GM18870 (cell line): ENCODE results near the gene ACOX1.

Experiments used
- ATAC-seq: cut with Tn5 transposase; IDR thresholded peaks from one replicate; pipeline ENCODE4 v1.9.1; 2021; ENCODE audit warnings: moderate library complexity; ENCODE audit not compliant: unreplicated experiment

ACOX1 gene

DNA sequence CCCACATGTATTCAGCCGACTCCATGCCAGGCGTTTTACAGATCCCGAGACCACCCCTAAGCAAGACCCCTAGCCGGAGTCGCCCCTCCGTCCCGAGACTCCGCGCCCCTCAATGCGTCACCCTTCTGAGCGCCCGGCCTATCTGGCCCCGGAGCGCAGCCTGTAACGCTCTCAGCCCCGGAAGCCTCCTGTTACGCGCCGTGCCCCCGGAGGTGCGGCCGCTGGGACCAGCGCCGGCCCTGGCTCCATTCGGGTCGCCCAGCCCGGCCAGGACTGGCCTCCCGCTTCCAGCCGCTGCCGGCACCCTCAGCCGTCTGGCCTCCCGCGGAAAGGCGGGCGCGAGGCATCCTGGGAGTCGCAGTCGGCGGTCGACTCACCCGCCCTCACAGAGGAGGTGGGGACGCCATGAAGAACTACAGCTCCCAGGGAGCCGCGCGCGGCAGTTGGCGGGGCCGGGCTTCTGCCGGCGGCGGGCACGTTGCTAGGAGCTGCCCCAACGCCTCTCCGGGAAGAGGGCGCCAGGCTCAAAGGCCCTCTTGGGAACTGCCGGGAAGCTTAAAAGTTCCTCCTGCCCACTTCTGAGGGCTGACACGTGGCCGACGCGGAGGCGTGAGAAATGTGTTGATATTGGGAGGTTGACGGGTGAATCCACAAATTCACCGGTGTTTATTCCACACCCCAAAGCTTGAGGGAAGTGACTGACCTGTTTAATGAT lies 38.1 kb downstream of the ACOX1 start, which contains the start of gene FBF1:
Gene FBF1 (minus strand): TSS at position 316 of the 715 bp plus-strand sequence. CDS start 2,893 bp downstream, outside the sequence.
- no peak for ATAC-seq

DNA sequence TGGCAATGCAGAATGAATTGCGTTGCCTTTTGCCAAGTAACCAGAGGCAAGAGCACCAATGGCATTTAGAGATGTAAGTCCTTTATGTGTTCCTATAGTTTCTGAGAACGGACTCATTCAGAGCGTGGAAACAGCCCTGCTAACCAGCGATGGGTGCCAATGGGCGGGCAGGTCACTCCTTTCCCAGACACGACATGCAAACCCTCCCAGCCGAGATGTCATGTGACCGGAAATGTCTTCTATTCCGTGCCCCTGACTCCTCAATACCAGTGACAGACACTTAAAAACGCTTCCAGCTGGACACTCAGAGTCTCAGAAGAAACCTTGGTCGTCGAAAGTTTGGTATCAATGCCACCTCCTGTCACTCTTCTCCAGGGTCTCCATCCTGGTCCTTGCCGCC lies 41.3 kb downstream of the ACOX1 start:
- no peak for ATAC-seq

DNA sequence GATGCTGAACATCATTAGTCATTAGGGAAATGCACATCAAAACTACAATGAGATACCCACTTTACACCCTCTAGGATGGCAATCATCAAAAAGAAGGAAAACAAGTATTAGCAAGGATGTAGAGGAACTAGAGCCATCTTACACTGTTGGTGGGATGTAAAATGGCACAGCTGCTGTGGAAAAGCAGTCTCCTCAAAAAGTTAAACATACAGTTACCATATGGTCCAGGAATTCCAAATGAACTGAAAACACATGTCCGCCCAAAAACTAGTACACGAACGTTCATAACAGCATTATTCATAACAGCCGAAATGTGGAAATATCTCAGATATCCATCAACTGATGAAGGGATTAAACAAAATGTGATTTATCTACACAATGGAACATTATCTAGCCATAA lies 45.2 kb downstream of the ACOX1 start:
- ATAC-seq = no peak

DNA sequence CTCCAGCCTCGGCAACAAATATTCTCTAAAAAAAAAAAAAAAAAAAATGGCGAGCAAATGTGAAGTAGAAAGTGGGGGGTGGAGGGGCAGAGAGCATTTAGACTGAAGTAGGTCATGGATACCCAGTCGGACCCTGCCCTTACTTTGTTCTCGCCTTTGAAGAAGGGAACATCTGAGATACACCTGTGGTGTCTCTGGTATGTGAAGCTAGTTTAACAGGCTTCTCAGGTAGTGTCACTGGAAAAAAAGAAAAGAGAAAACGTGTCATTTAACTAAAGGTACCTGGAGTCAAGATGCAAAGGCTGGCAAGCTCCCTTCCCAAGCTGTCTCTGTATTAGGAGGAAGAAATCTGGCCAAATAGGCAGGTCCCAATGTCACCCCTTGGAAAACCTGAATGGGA lies 46.1 kb downstream of the ACOX1 start:
- no peak for ATAC-seq

DNA sequence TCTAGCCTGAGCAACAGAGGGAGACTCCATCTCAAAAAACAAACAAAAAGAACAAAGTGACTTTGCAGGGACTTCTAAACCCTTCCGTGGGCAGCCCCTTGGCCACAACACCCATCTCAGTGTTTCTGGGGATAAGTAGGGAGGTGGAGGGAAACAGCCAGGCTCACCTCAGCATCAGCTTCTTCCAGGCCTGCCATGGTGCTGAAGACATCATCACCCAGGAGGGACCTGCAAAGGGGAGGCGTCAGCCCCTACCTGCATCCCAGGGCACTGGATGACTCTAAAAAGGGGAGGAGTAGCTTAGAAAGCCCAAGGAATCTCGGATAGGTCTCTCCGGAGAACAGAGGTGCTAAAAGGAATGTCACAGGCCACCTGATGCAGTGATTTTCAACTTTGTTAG lies 47.9 kb downstream of the ACOX1 start:
- ATAC-seq = no peak

DNA sequence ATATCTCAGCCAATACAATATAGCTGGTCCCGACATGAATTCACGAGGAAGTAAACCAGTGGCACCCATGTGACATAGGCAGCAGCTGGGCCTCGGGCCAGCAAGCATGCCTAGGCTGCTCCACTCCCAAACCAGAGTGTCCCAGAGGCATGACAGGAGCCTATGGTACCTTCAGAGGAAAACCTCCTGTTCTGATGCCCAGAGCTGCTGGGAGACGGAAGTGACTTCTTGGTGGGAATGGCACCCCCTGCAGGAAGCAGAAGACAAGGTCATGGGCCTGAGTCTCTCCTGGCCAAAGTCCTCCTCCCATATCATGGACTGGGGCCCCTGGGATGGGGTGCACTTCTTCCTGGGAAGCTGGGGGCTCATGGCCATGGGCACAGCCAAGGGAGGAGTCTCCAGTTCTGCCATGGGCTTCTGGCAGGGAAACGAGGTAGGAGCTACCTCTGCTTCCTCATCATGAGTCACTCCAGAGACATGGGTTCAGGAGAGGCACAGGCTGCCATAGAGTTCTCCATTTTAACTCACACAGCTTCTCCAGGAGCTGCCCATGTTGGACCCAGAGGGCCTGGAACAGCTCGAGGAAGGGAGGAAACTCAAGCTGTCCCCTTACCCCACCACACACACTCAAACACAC lies 51.6 kb downstream of the ACOX1 start:
- ATAC-seq = no peak

DNA sequence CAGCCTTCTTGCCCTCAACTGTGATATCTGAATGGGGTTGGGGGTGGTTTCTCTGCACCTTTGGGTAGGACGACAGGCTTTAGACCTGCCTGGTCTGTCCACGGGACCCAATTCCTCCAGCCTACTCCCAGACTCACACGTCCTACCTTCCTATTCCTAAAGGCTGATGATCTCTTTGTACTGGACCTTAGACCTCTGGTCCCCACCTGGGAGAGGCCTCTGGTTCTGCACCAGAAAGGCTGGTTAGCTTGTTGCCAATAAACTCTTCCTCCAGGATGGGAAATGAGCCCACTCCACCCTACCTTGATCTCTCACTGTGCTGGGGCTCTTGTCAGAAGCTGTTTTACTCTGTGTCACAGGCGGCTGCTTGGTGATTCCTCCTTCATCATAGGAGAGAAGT lies 52.5 kb downstream of the ACOX1 start:
- ATAC-seq = no peak

DNA sequence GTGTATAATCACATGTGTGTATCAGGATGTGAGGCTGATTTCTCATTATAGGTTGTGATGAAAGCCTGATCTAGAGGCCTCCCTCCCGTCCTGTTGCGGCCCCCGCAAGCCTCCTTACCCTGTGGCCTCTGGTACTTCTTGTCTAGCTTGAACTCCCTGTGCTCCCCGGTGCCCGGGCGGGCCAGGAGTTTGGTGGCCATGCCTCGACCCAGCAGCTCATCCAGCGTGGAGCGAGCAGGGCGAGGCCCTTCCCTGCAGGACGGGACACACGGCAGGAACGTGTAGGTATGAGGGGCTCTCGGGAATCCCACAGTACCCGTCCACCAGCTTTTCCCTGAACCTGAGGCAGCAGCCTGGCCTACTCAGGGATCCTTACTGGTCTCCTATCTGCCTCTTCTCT lies 53.1 kb downstream of the ACOX1 start:
- ATAC-seq = no peak

DNA sequence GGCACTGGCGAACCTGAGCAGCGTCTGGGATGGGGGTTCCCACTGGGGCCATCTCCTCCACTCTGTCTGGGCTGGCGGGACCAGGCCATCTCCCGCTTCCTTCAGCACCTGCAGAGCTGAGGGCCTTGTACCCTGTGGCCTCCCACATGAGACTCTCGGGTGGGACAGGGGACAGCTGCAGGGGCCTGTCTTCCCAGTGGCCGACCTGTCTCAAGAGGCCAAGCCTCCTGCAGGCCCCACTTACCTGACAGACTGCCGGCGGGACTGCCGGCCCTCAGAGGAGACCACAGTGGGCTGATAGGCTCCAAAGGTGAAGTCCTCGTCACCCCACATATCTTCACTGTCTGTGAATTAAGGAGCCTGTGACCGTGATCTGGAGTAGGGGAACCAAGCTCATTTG lies 53.9 kb downstream of the ACOX1 start:
- ATAC-seq = no peak

DNA sequence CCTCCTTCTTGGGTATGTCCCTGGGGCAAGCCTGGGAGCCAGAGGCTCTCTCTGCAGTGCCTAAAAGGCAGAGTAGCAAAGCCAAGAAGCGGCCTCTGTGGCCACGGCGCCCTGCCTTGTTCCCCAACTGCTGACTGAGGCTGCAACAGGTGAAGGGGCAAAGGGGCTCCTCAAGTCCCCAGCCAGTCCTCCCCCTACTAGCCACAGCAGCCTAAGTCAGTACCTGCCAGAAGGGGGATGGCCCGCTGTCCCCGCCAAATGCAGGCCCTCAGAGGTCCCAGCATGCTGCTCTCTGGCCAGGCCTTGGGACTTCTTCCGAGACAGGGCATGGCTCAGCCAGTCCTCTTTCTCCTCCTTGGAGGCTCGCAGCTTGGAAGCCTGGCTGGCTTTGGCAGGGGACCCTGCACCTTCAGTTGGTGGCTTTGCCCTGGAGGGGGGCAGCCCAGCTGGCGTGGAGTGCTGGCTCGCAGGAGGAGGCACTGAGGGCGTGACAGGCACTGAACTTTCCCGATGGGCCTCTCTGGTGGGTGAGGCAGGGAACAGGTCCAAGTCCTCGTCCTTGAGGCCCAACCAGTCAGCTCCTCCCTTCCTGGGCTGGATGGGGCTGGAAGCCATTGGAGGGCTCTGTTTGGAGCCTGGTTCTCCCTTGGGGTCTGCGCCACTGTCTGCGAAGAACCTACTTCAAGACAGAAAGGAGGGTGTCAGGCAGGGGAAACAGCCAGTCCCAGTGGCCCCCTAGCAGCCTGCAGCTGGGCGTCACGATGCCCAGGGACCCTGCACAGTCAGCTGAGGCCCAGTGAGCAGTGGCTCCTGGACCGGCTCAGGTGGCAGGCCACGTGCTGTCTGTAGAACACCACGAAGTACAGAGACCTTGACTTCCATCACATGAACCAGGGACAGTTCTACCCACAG lies 55.7 kb downstream of the ACOX1 start:
- ATAC-seq = no peak

DNA sequence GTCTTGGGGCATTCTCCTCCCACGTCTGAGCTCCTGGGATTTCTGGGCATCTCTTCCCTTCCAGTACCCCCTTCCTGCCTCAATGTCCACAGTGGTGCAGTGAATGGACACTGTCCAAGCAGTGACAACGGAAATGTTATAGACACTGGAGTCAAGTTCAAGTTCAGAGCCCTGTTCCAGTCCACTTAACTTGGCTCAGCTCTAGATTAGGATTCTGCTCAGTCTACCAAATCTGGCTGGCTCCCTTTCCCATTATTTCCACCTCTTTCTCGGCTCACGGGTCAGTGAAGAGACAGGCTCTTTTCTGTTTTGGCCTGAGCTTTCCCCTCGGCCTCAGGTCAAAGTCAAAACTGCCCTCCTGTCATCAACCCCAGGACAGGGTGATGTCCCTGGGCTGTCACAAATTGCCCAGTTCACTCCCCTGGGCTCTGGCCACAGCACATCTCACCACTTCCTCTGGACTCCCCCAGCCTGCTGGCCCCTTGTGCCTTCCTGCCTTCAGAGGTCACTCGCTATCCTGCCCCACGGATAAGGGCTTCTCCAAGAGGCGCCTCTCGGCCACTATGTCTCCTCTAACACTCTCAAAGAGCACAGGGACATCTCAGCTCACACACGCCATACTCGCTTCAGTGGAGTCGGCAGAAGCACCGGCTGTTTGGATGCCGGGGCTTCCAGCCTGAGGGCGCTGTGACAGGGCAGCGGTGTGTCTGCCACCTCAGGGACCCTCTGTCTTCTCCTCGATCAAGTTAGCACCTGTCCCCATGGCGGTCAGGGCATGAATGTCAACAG lies 56.6 kb downstream of the ACOX1 start:
- ATAC-seq = no peak

DNA sequence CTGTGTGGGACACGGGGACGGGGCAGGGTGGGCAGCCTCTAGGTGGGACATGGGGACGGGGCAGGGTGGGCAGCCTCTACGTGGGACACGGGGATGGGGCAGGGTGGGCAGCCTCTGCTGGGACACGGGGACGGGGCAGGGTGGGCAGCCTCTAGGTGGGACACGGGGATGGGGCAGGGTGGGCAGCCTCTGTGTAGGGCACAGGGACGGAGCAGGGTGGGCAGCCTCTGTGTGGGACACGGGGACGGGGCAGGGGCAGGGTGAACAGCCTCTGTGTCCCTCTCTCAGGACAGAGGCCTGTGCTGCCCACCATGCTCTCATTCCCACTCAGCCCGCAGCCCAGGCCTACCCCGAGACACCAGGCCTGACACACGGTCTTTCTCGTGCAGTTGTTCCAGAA lies 57.4 kb downstream of the ACOX1 start:
- ATAC-seq = no peak

DNA sequence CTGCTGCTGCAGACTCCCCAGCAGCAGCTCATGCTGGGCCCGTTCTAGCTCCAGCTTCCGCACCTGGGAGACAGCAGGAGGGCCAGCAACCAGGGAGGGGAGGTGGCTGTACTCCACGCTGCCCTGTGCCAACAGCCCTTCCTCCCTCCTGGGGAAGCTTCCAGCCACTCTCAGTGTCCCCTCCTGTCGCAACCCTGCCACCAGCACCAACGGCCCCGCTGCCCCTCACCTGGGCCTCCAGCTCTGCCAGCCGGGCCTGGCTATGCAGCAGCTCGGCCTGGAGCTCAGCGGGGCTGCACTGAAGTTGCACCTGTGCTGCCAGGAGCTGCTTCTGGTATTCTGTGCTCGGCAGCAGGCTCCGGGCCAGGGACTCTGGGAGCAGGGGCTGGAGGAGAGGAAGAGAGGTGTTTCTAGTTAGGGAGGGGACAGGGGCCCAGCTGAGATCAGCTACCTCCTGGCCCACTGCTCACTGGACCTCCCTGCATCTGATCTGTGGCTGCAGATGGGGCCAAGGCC lies 58.9 kb downstream of the ACOX1 start:
- ATAC-seq = no peak

DNA sequence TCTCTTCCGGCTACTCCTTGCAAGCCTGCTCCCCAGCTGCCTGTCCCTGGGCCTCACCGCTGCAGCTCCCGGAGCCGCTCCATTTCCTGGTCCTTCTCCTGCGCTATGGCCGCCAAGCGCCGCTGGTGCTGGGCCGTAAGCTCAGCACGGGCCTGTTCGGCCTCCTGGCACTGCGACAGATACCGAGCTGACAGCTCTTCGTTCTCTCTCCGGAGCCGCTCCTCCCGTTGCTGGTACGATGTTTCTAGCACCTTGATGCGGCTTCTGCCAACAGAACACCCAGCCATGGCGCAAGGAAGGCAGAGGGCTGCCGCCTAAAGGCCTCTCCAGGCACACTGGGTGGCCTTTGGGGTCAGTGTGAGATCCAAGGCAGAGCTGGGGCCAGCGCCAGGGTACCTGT lies 59.4 kb downstream of the ACOX1 start:
- ATAC-seq = no peak

DNA sequence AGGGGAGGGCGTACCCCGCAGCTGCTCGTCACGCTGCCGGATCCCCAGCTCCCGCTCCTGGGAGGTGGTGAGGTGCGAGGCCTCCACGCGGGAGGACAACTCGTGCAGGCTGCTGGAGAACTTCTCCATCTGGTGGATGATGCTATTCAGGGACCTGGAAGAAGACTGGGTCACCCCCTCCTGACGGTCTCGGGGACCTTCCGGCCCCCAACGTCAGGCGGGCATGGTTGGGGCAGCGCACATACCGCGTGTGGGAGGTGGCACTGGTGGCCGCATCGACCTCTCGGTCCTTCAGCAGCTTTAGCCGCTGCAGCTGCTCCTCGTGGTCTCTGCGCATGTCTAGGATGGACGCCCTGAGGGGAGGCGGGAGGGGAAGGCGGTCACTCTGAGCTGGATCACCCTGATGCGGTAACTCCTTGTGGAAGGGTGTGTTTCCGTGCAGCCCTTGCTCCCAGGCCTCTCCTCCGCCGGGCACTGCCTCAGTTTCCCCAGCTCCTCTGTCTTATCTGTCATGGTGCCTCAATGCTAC lies 61.0 kb downstream of the ACOX1 start:
- no peak for ATAC-seq

DNA sequence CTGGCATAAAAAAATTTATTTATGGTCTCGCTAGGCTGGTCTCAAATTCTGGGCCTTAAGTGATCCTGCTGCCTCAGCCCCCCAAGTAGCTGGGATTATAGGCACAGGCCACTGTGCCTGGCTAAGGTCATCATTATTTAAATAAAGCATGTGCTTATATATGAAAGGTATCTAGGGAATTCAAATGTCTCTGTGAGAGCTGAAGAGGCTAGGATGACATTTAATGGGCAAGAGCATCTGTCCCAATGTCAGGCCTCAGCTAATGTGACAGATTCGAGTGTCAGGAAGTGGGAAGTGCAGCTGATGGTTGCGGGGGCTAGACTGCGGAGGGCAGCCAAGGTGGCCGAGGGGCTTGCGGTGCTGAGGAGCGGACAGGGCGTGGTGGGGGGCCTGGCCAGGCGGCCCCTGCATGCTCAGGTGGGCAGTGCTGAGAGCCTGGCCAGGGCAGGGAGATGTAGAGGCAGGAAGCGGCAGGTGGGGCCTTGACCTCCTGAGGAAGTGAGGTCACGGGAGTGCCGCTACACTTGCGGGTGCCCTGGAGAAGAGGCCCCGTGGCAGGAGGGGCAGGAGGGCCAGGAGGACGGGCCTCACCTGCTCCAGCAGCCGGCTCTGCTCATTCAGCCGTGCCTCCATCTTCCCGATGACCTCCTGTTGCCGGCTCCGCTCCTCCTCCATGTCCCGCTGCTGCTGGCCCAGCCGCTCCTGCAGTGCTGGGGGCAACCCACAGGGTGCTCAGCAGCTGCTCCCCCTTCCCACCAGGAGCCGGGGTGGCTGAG lies 61.6 kb downstream of the ACOX1 start:
- no peak for ATAC-seq

DNA sequence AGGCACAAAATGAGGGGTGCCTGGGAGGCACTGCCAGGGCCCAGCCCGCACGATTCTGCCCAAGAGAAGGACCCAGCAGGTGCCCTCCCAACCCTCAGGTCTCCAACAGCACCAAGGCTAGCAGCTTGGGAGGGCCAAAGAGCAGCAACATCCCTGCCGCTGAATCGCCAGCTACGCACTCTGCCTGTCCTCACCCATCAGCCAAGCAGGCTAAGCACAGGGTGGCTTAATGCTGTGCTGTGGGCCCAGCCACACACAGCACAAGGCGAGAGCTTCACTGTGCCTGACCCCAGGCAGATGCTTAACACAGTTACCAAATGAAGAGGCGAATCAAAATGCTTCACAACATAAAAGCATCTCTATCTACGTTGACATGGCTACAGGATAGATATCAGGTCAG lies 63.7 kb downstream of the ACOX1 start:
- ATAC-seq = no peak

DNA sequence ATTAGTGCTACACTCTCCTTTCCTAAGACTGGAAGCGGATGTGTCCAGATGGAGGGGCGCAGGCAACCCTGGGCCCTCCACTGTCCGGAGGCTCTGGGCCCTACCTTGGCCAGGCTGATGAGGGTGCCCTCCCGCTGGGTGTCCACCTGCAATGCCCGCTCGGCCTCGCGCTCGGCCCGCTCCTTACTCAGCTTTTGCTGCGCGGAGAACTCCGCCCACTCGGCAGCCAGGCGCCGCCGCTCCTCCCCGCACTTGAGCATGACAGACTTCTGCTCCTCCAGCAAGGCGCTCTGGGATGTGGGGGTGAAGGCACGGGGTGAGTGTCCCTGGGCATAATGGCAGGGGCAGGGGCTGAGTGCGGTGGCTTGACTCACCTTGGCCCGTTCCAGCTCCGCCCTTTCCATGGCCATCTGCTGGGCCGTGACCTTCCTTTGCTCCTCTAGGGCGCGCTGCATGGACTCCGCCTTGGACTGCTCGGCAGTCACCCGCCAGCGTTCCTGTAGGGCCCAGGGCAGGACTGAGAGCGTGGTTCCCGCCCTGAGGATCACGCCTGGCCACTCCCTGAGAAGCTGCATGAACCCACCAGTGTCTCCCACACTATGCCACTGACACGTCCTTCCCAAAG lies 64.2 kb downstream of the ACOX1 start:
- no peak for ATAC-seq

DNA sequence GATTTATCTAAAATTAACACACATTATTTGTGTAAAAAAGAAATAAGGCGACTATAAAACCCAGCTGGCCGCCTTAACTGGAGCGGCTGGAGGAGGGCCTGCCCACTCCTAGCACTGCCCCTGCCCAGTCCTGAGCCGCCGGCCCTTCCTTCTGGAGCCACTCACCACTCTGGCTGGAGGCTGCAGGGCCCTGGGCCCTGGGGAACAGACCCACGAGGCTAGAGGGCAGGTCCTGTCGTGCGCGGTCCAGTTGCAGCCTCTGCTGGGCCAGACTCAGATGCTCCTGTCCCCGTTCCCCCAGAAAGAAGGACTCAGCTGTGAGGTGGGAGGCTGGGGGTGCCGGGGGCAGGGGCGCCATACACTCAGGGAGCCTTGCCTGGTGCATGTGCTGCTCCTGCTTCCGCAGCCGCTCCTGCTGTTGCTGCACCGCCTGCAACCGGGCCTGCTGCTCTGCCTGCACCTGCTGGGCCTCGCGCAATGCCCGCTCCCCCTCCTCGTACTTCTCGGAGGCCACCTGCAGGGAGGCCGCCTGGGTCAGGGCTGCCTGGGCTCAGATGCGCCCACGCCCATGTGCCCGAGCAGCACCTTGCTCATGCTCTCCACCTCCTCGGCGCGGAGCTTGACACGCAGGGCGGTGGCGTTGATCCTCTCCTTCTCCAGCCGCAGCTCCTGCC lies 65.3 kb downstream of the ACOX1 start:
- ATAC-seq = no peak
